NCI-H2227 treated with DMSO at 0.1 percent for 48 hours (cell line): ENCODE results near the gene KLF5.

ENCODE experiments used
- DNase-seq: peaks from one replicate; lab custom pipeline; 2025; lab: John Stamatoyannopoulos, UW

KLF5 gene

GRCh38 chr13:73059460-73060250 lies 850 bp downstream of the KLF5 start:
- no peak for DNase-seq

- DNase-seq, result no peak
These were observed 1.7 kb downstream of the KLF5 start for GRCh38 chr13:73060251-73061160.

- no peak for DNase-seq
These were observed 2.7 kb downstream of the KLF5 start for GRCh38 chr13:73061473-73061872.

GRCh38 chr13:73061876-73062275 lies 3.1 kb downstream of the KLF5 start:
- no peak for DNase-seq

GRCh38 chr13:73062468-73062867 lies 3.7 kb downstream of the KLF5 start:
- DNase-seq, result no peak

- no peak for DNase-seq
These were observed 4.4 kb downstream of the KLF5 start for GRCh38 chr13:73063166-73063565.

- no peak for DNase-seq
These were observed 6.2 kb downstream of the KLF5 start for GRCh38 chr13:73065036-73065435.

- no peak for DNase-seq
These were observed 7.0 kb downstream of the KLF5 start for GRCh38 chr13:73065665-73066340.

- DNase-seq, result no peak
These were observed 10.5 kb downstream of the KLF5 start for GRCh38 chr13:73069206-73069805.

- DNase-seq, result no peak
These were observed 11.8 kb downstream of the KLF5 start for GRCh38 chr13:73070451-73071098.

GRCh38 chr13:73072239-73072900 lies 13.6 kb downstream of the KLF5 start:
- DNase-seq, result no peak

- no peak for DNase-seq
These were observed 14.2 kb downstream of the KLF5 start for GRCh38 chr13:73073050-73073449.

- no peak for DNase-seq
These were observed 15.2 kb downstream of the KLF5 start for GRCh38 chr13:73074014-73074413.

GRCh38 chr13:73074926-73075325 lies 16.1 kb downstream of the KLF5 start:
- no peak for DNase-seq

- DNase-seq, result no peak
These were observed 16.7 kb downstream of the KLF5 start for GRCh38 chr13:73075546-73075945.

- DNase-seq, result no peak
These were observed 17.1 kb downstream of the KLF5 start for GRCh38 chr13:73075954-73076353.

GRCh38 chr13:73077865-73078264 lies 19.1 kb downstream of the KLF5 start:
- DNase-seq, result no peak

- DNase-seq, result no peak
These were observed 20.6 kb downstream of the KLF5 start for GRCh38 chr13:73079359-73079758.

GRCh38 chr13:73081256-73081915 lies 22.6 kb downstream of the KLF5 start:
- DNase-seq, result no peak

- DNase-seq, result no peak
These were observed 23.7 kb downstream of the KLF5 start for GRCh38 chr13:73082471-73082870.

- no peak for DNase-seq
These were observed 24.1 kb downstream of the KLF5 start for GRCh38 chr13:73082895-73083294.
